Left lung (tissue), 10 donors: ENCODE results near the gene GMPPA. TPM values are rescaled to one million over a fixed set of nuclear protein-coding genes. Genes with fewer than 3 reads are reported as not detected.
A peak's percentile ranks its signal among the peaks of the same experiment; 100 is the strongest.

Experiments
- ATAC-seq: fragments of 200-7000 bp; cut with Tn5 transposase; one replicate; pipeline ENCODE4 v1.9.1; 2020; ENCODE audit warnings: moderate library complexity
- DNase-seq, 4 donors: peaks; one replicate each; pipeline ENCODE4 v3.0.0-alpha.2; 2013 to 2020
- H3K27ac ChIP-seq, 2 donors: fragments of 200-600 bp; sonication (generic) in 1 of 2; one replicate each; pipeline versions ENCODE4 v1.5.0 to v1.8.0; 2020 to 2021
- H3K27me3 ChIP-seq, 2 donors: fragments of 200-600 bp; sonication (generic) in 1 of 2; one replicate each; pipeline versions ENCODE4 v1.5.0 to v1.8.0; 2020 to 2021
- H3K36me3 ChIP-seq, 2 donors: fragments of 200-600 bp; sonication (generic) in 1 of 2; one replicate each; pipeline versions ENCODE4 v1.5.0 to v1.8.0; 2020 to 2021
- H3K4me1 ChIP-seq, 2 donors: fragments of 200-600 bp; one replicate each; pipeline ENCODE4 v1.8.0; 2021
- H3K4me3 ChIP-seq, 2 donors: fragments of 200-600 bp; sonication (generic) in 1 of 2; one replicate each; pipeline versions ENCODE4 v1.5.0 to v1.8.0; 2020 to 2021; ENCODE audit warnings: mild to moderate bottlenecking in 1 of 2
- H3K9me3 ChIP-seq, 2 donors: fragments of 200-600 bp; sonication (generic) in 1 of 2; one replicate each; pipeline versions ENCODE4 v1.5.0 to v1.8.0; 2020 to 2021
- CTCF ChIP-seq, 2 donors: fragments of 200-600 bp; sonication (generic) in 1 of 2; IDR thresholded peaks; one replicate each; pipeline versions ENCODE4 v1.5.0 to v1.8.0; 2021; ENCODE audit warnings: antibody characterized with exemption in 2 of 2
- intact Hi-C, 2 donors: fragments of 100-400 bp; cut with DNase I; formaldehyde crosslinking; loops; one replicate each; pipeline versions ENCODE4 v1.11.2 to v1.14.2; 2022
- polyA plus RNA-seq, 6 donors: library from polyadenylated mRNA; unstranded; fragments of 120-200 nt; gene quantifications; one replicate each; pipeline ENCODE4 v1.2.1, GENCODE V29; 2013; ENCODE audit not compliant: insufficient read length in 6 of 6
- total RNA-seq, 2 donors: library from RNA; stranded (reverse); fragmentation: NEBNext Ultra II Directional; extraction: Animal tissue kit (Norgen Biotek cat#: 25700); gene quantifications; one replicate each; pipeline ENCODE4 v1.2.1, GENCODE V29; 2021
- donor health status: DM: no; HTN: yes; CAD: no.
- donor health status: DM: no; HTN: no; CAD: no.

The GMPPA gene
- total and polyA plus RNA-seq, 8 donors: 20.6 to 50.1 (median 25.4) TPM

DNA sequence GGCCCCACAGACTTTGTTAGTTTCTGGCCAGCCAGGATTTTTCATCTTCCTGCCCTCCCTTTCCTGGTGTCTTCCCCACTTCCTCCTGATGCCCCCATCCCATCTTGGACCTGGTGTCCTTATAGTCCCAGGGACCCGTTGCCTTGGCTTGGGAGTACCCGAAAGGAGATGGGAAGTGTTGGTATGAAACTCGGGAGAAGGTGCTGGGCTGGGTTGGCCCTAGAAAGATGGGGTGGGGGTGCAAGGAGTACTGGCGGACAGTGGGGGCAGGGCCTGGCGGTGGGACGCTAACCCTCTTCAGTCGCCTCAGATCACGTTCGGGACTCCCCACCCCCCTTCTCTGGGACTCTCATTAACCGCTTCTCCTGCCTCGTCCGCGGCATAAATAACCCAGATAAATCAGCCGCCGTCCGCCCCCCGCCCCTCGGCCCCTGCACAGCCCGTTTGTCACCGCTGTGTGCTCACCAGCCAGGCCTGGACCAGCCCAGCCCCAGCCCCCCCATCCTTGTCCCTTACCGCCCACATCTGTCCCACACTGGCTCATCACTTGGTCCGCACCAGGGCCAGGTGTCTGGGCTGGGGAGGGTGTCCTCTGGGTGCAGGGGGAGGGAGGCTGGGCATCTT, 11.9 kb downstream of the GMPPA start:
- H3K4me1 ChIP-seq: peaks cover 0 to 17% of the 10 kb centered on the region in 2 donors
- peak in 1 of 4 donors; percentile 54 for DNase-seq
- TF ChIP-seq CTCF (IDR thresholded peaks at IDR 0.05): no peak
- no peaks in the 10 kb centered on the region for H3K9me3 ChIP-seq
- H3K27ac ChIP-seq: no peak overlapping the region
- peaks cover 39 to 79% of the 10 kb centered on the region in 2 donors for H3K27me3 ChIP-seq
- intact Hi-C loops: no loop called here
- no peak overlapping the region for H3K4me3 ChIP-seq
- no peak for ATAC-seq
- peaks cover 0 to 26% of the 10 kb centered on the region in 2 donors for H3K36me3 ChIP-seq

DNA sequence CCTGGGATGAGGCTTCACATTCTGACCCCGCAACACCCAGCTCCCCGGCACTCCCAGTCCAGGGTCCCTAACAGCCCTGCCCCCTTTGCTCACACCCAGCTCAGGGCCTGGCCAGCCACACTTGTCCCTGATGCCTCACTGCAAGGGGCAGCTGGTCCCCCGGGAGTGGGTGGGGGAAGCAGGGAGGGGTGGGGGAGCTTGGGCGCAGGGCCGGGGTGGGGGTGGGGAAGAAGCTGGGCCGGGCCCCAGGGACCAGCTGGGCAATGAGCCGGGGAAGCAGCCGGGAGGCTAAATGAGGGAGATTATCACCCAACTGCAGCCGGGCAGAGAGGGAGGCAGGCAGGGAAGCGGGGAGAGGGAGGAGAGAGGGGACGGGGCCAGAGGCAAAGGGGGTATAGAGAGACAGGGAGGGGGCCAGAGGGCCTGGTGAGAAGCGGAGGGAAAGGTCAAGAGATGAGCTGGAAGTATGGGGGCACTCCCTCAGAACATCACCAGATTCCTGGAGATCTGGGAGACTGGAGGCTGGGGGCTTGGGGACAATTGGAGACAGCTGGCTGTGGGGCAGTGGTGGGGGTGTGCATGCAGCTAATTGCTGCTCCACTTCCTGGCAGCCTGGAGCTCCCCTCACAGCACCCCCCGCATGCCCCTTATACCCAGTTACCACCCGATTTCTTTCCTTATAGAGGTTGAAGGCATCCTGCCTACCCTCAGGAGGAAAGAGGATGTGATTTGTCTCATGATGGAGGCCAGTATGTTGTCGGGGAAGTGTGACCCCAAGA, 13.0 kb downstream of the GMPPA start:
- Histone ChIP-seq H3K27ac (no peak overlapping the region), H3K27me3 (peaks cover 43 to 90% of the 10 kb centered on the region in 2 donors), H3K9me3 (no peaks in the 10 kb centered on the region), H3K36me3 (peaks cover 0 to 15% of the 10 kb centered on the region in 2 donors), H3K4me3 (no peak overlapping the region), H3K4me1 (peaks cover 0 to 17% of the 10 kb centered on the region in 2 donors)
- TF ChIP-seq CTCF (IDR thresholded peaks at IDR 0.05): no peak
- peak in 1 of 4 donors; percentile 45 for DNase-seq
- no peak for ATAC-seq
- intact Hi-C loops: no loop called here

GRCh38 chr2:219512524-219513216, 14.0 kb downstream of the GMPPA start:
- TF ChIP-seq CTCF (IDR thresholded peaks at IDR 0.05): no peak
- intact Hi-C loops: no loop called here
- peaks cover 0 to 17% of the 10 kb centered on the region in 2 donors for H3K4me1 ChIP-seq

GRCh38 chr2:219513787-219514186, 15.1 kb downstream of the GMPPA start:
- Histone ChIP-seq H3K4me3 (no peak overlapping the region), H3K27ac (no peak overlapping the region), H3K4me1 (peaks cover 0 to 17% of the 10 kb centered on the region in 2 donors), H3K36me3 (no peaks in the 10 kb centered on the region), H3K9me3 (no peaks in the 10 kb centered on the region), H3K27me3 (peaks cover 43 to 100% of the 10 kb centered on the region in 2 donors)
- intact Hi-C loops: no loop called here
- DNase-seq (no peak), ATAC-seq (peak; percentile 32)
- no peak for TF ChIP-seq CTCF (IDR thresholded peaks at IDR 0.05)

More at GRCh38 chr2:219512524-219513216, 14.0 kb downstream of the GMPPA start:
- H3K4me3 ChIP-seq: no peak overlapping the region
- H3K36me3 ChIP-seq: peaks cover 0 to 6% of the 10 kb centered on the region in 2 donors
- no peaks in the 10 kb centered on the region for H3K9me3 ChIP-seq
- H3K27me3 ChIP-seq: peaks cover 43 to 99% of the 10 kb centered on the region in 2 donors
- ATAC-seq (no peak), DNase-seq (peak in 1 of 4 donors; percentile 62)
- H3K27ac ChIP-seq: no peak overlapping the region
